ENCODE measurements around the gene ANKRD16. TPM values are rescaled to one million over a fixed set of nuclear protein-coding genes. Genes with fewer than 3 reads are reported as not detected.

ANKRD16 gene
- polyA plus RNA-seq, 3 donors = 1.4 to 2.9 (median 2.1) TPM

DNA sequence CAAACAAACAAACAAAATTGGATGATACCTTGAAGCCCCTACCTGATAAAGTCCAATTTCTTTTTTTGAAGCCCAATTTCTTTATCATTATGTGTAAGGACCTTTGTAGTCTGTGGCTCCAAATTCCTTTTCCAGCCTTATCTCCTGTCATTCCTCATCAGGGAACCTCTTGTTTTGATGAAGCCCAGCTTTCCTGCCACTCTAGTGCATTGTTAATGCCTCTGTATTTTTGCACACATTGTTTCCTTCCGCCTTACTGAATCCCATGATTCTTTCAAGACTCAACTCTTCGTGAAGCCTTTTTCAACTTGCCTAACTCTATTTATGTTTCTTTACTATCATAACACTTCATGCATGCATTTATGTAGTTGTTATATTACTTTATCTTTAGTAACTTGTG is 3.6 kb upstream of the ANKRD16 start:
- no CpG with 5 or more reads among the region's 2 CpGs for WGBS (ENCODE audit: insufficient coverage)
- Histone ChIP-seq H3K36me3 (replicated peaks in 1 of 2; ENCODE audit: control insufficient read depth in 1 of 2, insufficient read depth in 2 of 2, low read length in 2 of 2) (peaks cover 18 to 52% of the 10 kb centered on the region in 2 donors), H3K79me2 (ENCODE audit: insufficient read depth, low read length) (peaks cover 76% of the 10 kb centered on the region), H2AFZ (ENCODE audit: insufficient read depth, low read depth, low read length, poor library complexity, severe bottlenecking) (no peak overlapping the region), H3K4me1 (ENCODE audit: control insufficient read depth in 1 of 2, insufficient read depth in 2 of 2, low read length in 2 of 2) (peaks cover 16 to 23% of the 10 kb centered on the region in 2 donors), H3K27ac (ENCODE audit: low read depth in 1 of 2, low read length in 2 of 2) (no peak overlapping the region), H3K4me3 (replicated peaks in 1 of 3; ENCODE audit: low read depth in 2 of 3, low read length in 3 of 3) (no peak overlapping the region), H4K20me1 (ENCODE audit: insufficient read depth, low read length) (peaks cover 56% of the 10 kb centered on the region), H3K27me3 (ENCODE audit: control insufficient read depth in 2 of 2, insufficient read depth in 2 of 2, low read length in 2 of 2) (no peaks in the 10 kb centered on the region), H3K9ac (ENCODE audit: insufficient read depth, low read length, poor library complexity, severe bottlenecking) (no peak overlapping the region), H3K4me2 (replicated peaks; ENCODE audit: extremely low read depth, low read length, poor library complexity, severe bottlenecking) (no peak overlapping the region), H3K9me3 (replicated peaks in 1 of 2; ENCODE audit: control insufficient read depth in 1 of 2, insufficient read depth in 1 of 2, low read length in 2 of 2) (peaks cover 7 to 12% of the 10 kb centered on the region in 2 donors)
- H3K4me1 Mint-ChIP-seq = peaks cover 27% of the 10 kb centered on the region
- H3K36me3 Mint-ChIP-seq = peaks cover 50 to 55% of the 10 kb centered on the region in 2 donors
- H3K4me3 Mint-ChIP-seq = no peak overlapping the region
- peak overlapping the region in 1 of 7 donors; percentile 54 for H3K27ac Mint-ChIP-seq
- H3K9me3 Mint-ChIP-seq = peaks cover 6 to 13% (median 10%) of the 10 kb centered on the region in 7 donors
- TF ChIP-seq, protein P1, sequence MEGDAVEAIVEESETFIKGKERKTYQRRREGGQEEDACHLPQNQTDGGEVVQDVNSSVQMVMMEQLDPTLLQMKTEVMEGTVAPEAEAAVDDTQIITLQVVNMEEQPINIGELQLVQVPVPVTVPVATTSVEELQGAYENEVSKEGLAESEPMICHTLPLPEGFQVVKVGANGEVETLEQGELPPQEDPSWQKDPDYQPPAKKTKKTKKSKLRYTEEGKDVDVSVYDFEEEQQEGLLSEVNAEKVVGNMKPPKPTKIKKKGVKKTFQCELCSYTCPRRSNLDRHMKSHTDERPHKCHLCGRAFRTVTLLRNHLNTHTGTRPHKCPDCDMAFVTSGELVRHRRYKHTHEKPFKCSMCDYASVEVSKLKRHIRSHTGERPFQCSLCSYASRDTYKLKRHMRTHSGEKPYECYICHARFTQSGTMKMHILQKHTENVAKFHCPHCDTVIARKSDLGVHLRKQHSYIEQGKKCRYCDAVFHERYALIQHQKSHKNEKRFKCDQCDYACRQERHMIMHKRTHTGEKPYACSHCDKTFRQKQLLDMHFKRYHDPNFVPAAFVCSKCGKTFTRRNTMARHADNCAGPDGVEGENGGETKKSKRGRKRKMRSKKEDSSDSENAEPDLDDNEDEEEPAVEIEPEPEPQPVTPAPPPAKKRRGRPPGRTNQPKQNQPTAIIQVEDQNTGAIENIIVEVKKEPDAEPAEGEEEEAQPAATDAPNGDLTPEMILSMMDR (IDR thresholded peaks at IDR 0.05) = no peak
- no peak for DNase-seq
- no peaks in the 10 kb centered on the region for H3K27me3 Mint-ChIP-seq (ENCODE audit: low read depth in 3 of 3)
- intact Hi-C loops (cut with micrococcal nuclease) = no loop called here

DNA sequence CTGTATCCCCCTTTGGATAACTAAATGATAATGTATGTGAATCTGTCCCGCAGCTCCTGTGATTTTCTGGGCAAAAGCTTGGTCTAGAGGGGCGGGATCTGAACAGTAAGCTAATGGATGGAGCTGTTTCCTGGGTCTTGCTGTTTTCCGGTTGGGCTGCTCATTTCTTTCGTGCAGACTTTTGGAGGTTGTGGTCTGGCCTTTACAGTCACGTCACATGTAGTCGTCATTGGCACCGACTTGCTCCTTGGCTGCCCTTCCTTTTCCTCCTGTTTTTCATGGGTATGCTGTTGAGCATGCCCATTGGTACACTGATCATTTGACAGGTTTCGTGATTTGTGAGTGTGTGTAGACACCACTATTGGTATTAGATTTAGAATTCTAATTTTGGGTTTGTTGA is 2.3 kb upstream of the ANKRD16 start:
- Mint-ChIP-seq H3K27me3 (ENCODE audit: low read depth in 3 of 3) (no peaks in the 10 kb centered on the region), H3K27ac (peak overlapping the region in 1 of 7 donors; percentile 19), H3K4me3 (no peak overlapping the region), H3K36me3 (peaks cover 45% of the 10 kb centered on the region in 2 donors), H3K9me3 (peaks cover 0 to under 1% (median 0%) of the 10 kb centered on the region in 7 donors), H3K4me1 (peaks cover 34% of the 10 kb centered on the region)
- H3K4me3 ChIP-seq (replicated peaks in 1 of 3; ENCODE audit: low read depth in 2 of 3, low read length in 3 of 3) = no peak overlapping the region
- 100% methylated on average over 4 of the region's 8 CpGs for WGBS (ENCODE audit: insufficient coverage)
- H3K4me2 ChIP-seq (replicated peaks; ENCODE audit: extremely low read depth, low read length, poor library complexity, severe bottlenecking) = no peak overlapping the region
- peaks cover 66% of the 10 kb centered on the region for H3K79me2 ChIP-seq (ENCODE audit: insufficient read depth, low read length)
- H3K9ac ChIP-seq (ENCODE audit: insufficient read depth, low read length, poor library complexity, severe bottlenecking) = no peak overlapping the region
- peaks cover 16 to 39% of the 10 kb centered on the region in 2 donors for H3K36me3 ChIP-seq (replicated peaks in 1 of 2; ENCODE audit: control insufficient read depth in 1 of 2, insufficient read depth in 2 of 2, low read length in 2 of 2)
- TF ChIP-seq, protein P1 (IDR thresholded peaks at IDR 0.05) = no peak
- H2AFZ ChIP-seq (ENCODE audit: insufficient read depth, low read depth, low read length, poor library complexity, severe bottlenecking) = no peak overlapping the region
- H4K20me1 ChIP-seq (ENCODE audit: insufficient read depth, low read length) = peaks cover 53% of the 10 kb centered on the region
- no peak for DNase-seq
- no peak overlapping the region for H3K27ac ChIP-seq (ENCODE audit: low read depth in 1 of 2, low read length in 2 of 2)
- H3K4me1 ChIP-seq (ENCODE audit: control insufficient read depth in 1 of 2, insufficient read depth in 2 of 2, low read length in 2 of 2) = peaks cover 22 to 29% of the 10 kb centered on the region in 2 donors
- no peaks in the 10 kb centered on the region for H3K27me3 ChIP-seq (ENCODE audit: control insufficient read depth in 2 of 2, insufficient read depth in 2 of 2, low read length in 2 of 2)
- intact Hi-C loops (cut with micrococcal nuclease) = no loop called here
- peaks cover 0 to under 1% of the 10 kb centered on the region in 2 donors for H3K9me3 ChIP-seq (replicated peaks in 1 of 2; ENCODE audit: control insufficient read depth in 1 of 2, insufficient read depth in 1 of 2, low read length in 2 of 2)

Measured in CD14-positive monocyte (primary cell).